Psoas muscle (tissue), 8 donors: ENCODE results near the gene NSD2. TPM values are rescaled to one million over a fixed set of nuclear protein-coding genes. Genes with fewer than 3 reads are reported as not detected.

ENCODE experiments used
- ATAC-seq, 4 donors: fragments of 200-7000 bp; cut with Tn5 transposase; one replicate each; pipeline ENCODE4 v1.9.1; 2020; ENCODE audit warnings: moderate library complexity in 3 of 4, mild to moderate bottlenecking in 2 of 4
- DNase-seq, 2 donors: peaks; one replicate each; pipeline ENCODE4 v3.0.0-alpha.2; 2020
- H3K27ac ChIP-seq: fragments of 200-600 bp; one replicate; pipeline ENCODE4 v1.8.0; 2022
- H3K27me3 ChIP-seq, 3 donors: fragments of 200-600 bp in 1 of 3; one replicate each; pipeline versions ENCODE4 v1.6.1 to v1.8.0; 2013 to 2022; ENCODE audit warnings: low read length in 2 of 3, mild to moderate bottlenecking in 2 of 3, moderate library complexity in 1 of 3; ENCODE audit not compliant: insufficient read depth in 3 of 3
- H3K36me3 ChIP-seq, 2 donors: fragments of 200-600 bp in 1 of 2; one replicate each; pipeline versions ENCODE4 v1.6.1 to v1.8.0; 2013 to 2022; ENCODE audit warnings: low read depth in 1 of 2, mild to moderate bottlenecking in 1 of 2, moderate library complexity in 1 of 2; ENCODE audit not compliant: insufficient read depth in 1 of 2
- H3K4me1 ChIP-seq: fragments of 200-600 bp; one replicate; pipeline ENCODE4 v1.8.0; 2022
- H3K4me3 ChIP-seq: fragments of 200-600 bp; one replicate; pipeline ENCODE4 v1.8.0; 2022; ENCODE audit warnings: mild to moderate bottlenecking
- H3K9me3 ChIP-seq: fragments of 200-600 bp; one replicate; pipeline ENCODE4 v1.8.0; 2022
- CTCF ChIP-seq: fragments of 200-600 bp; IDR thresholded peaks from one replicate; pipeline ENCODE4 v1.8.0; 2022; ENCODE audit warnings: antibody characterized with exemption
- WGBS, 3 donors: extraction: QIAGEN DNeasy Blood & Tissue Kit; methylation state at CpG; one replicate each; pipeline versions ENCODE4 v1.1.6 to v1.1.7; 2013; 5-methylcytosine and 5-hydroxymethylcytosine counted together
- intact Hi-C, 2 donors: fragments of 100-400 bp; cut with DNase I; formaldehyde crosslinking; loops; one replicate each; pipeline versions ENCODE4 v1.11.0 to v1.14.2; 2022
- polyA plus RNA-seq, 3 donors: library from polyadenylated mRNA; stranded (reverse); fragments of 200-250 nt; gene quantifications; one replicate each; pipeline ENCODE4 v1.2.3, GENCODE V29; 2013
- total RNA-seq, 4 donors: library from RNA; stranded (reverse); fragmentation: NEBNext Ultra II Directional in 2 of 4; extraction: Animal tissue kit (Norgen Biotek cat#: 25700) in 2 of 4; gene quantifications; one replicate each; pipeline versions ENCODE4 v1.2.1 to v1.2.4, GENCODE V29; 2021 to 2023
- donor health status: healthy with polysubstance abuse.
- donor health status: DM: no; HTN: no; CAD: no; lungs with moderate emphysema.
- donor health status: Bipolar disorder and iron deficiency.
- donor health status: healthy.
- donor health status: DM: yes; HTN: yes; CAD: no.
- donor health status: DM: no; HTN: no; CAD: no.
- donor health status: DM: no; HTN: no; CAD: no.
- donor health status: DM: yes; HTN: yes; CAD: no.

Gene NSD2
- total and polyA plus RNA-seq, 7 donors: 5.6 to 36.0 (median 21.2) TPM

GRCh38 chr4:1973661-1974060 lies 102.5 kb downstream of the NSD2 start:
- intact Hi-C loops: no loop called here
- Histone ChIP-seq H3K4me3 (no peak overlapping the region), H3K36me3 (peaks cover 0 to 54% of the 10 kb centered on the region in 2 donors), H3K27me3 (no peaks in the 10 kb centered on the region), H3K9me3 (no peaks in the 10 kb centered on the region), H3K4me1 (no peaks in the 10 kb centered on the region), H3K27ac (no peak overlapping the region)
- DNase-seq (peak in 1 of 2 donors; percentile 45), ATAC-seq (no peak)
- TF ChIP-seq CTCF: no peak
- WGBS, 3 donors: 93 to 94% (median 94%) methylated on average over 18 of the region's 18 CpGs

GRCh38 chr4:1974840-1975239 lies 103.6 kb downstream of the NSD2 start:
- no peak for TF ChIP-seq CTCF
- WGBS, 3 donors: 92 to 95% (median 92%) methylated on average over 8 of the region's 8 CpGs
- intact Hi-C loops: no loop called here
- ATAC-seq (no peak), DNase-seq (peak in 1 of 2 donors; percentile 10)
- H3K27me3 ChIP-seq: no peaks in the 10 kb centered on the region
- no peak overlapping the region for H3K27ac ChIP-seq
- peaks cover 0 to 65% of the 10 kb centered on the region in 2 donors for H3K36me3 ChIP-seq
- no peak overlapping the region for H3K4me3 ChIP-seq
- H3K4me1 ChIP-seq: no peaks in the 10 kb centered on the region
- no peaks in the 10 kb centered on the region for H3K9me3 ChIP-seq

GRCh38 chr4:1975391-1975801 lies 104.2 kb downstream of the NSD2 start:
- Histone ChIP-seq H3K9me3 (no peaks in the 10 kb centered on the region), H3K4me1 (no peaks in the 10 kb centered on the region), H3K4me3 (no peak overlapping the region), H3K27ac (no peak overlapping the region), H3K27me3 (no peaks in the 10 kb centered on the region), H3K36me3 (peaks cover 0 to 67% of the 10 kb centered on the region in 2 donors)
- DNase-seq (peak in 1 of 2 donors; percentile 33), ATAC-seq (no peak)
- no peak for TF ChIP-seq CTCF
- intact Hi-C loops: no loop called here
- 91 to 95% (median 94%) methylated on average over 14 of the region's 14 CpGs for WGBS, 3 donors

- Histone ChIP-seq H3K4me1 (no peaks in the 10 kb centered on the region), H3K27me3 (no peaks in the 10 kb centered on the region), H3K9me3 (no peaks in the 10 kb centered on the region), H3K36me3 (peaks cover 0 to 69% of the 10 kb centered on the region in 2 donors), H3K4me3 (no peak overlapping the region), H3K27ac (no peak overlapping the region)
- no peak for TF ChIP-seq CTCF
- DNase-seq (peak in 1 of 2 donors; percentile 44), ATAC-seq (no peak)
- intact Hi-C loops: no loop called here
- 89 to 97% (median 94%) methylated on average over 11 of the region's 11 CpGs for WGBS, 3 donors
Measured at GRCh38 chr4:1975880-1976279, 104.7 kb downstream of the NSD2 start.
